MM.1S (cell line): ENCODE measurements around the gene ROR2.

ENCODE experiments used
- DNase-seq: peaks from one replicate; pipeline ENCODE4 v3.0.0-alpha.2; 2015
- H2AFZ ChIP-seq: fragments of 300-600 bp; sonication (generic); 2 replicates; pipeline ENCODE4 v1.6.0; 2016; ENCODE audit warnings: antibody characterized with exemption, low read length
- H3F3A ChIP-seq: fragments of 300-600 bp; sonication (generic); 2 replicates; pipeline ENCODE4 v1.6.1; 2016; ENCODE audit warnings: mild to moderate bottlenecking, antibody characterized with exemption, low read length, moderate library complexity, mixed read lengths; ENCODE audit not compliant: insufficient read depth
- H3K27ac ChIP-seq: fragments of 300-600 bp; sonication (generic); 2 replicates; pipeline ENCODE4 v1.5.1; 2016; ENCODE audit warnings: mild to moderate bottlenecking, low read length
- H3K27me3 ChIP-seq: fragments of 300-600 bp; sonication (generic); replicated peaks from 2 replicates; pipeline ENCODE4 v1.6.0; 2016; ENCODE audit warnings: low read length; ENCODE audit not compliant: insufficient read depth
- H3K36me3 ChIP-seq: fragments of 300-600 bp; sonication (generic); replicated peaks from 2 replicates; pipeline ENCODE4 v1.6.1; 2016; ENCODE audit warnings: mild to moderate bottlenecking, low read length, mixed read lengths; ENCODE audit not compliant: insufficient read depth
- H3K4me1 ChIP-seq: fragments of 300-600 bp; sonication (generic); 2 replicates; pipeline ENCODE4 v1.6.1; 2016; ENCODE audit warnings: low read length, mixed read lengths
- H3K4me2 ChIP-seq: fragments of 300-600 bp; sonication (generic); 2 replicates; pipeline ENCODE4 v1.6.0; 2016; ENCODE audit warnings: low read depth, low read length
- H3K4me3 ChIP-seq: fragments of 300-600 bp; sonication (generic); 2 replicates; pipeline ENCODE4 v1.5.1; 2016; ENCODE audit warnings: low read length, mixed read lengths
- H3K79me2 ChIP-seq: fragments of 300-600 bp; sonication (generic); 2 replicates; pipeline ENCODE4 v1.6.1; 2016; ENCODE audit warnings: mixed run types, low read length, mixed read lengths
- H3K9ac ChIP-seq: fragments of 300-600 bp; sonication (generic); 2 replicates; pipeline ENCODE4 v1.6.1; 2016; ENCODE audit warnings: low read length, mixed read lengths
- H3K9me2 ChIP-seq: fragments of 300-600 bp; sonication (generic); replicated peaks from 2 replicates; pipeline ENCODE4 v1.6.1; 2016; ENCODE audit warnings: mild to moderate bottlenecking, low read length, mixed read lengths; ENCODE audit not compliant: insufficient read depth
- H3K9me3 ChIP-seq: fragments of 300-600 bp; sonication (generic); replicated peaks from 2 replicates; pipeline ENCODE4 v1.6.1; 2016; ENCODE audit warnings: mild to moderate bottlenecking, low read length, mixed read lengths; ENCODE audit not compliant: insufficient read depth
- H4K20me1 ChIP-seq: fragments of 300-600 bp; sonication (generic); 2 replicates; pipeline ENCODE4 v1.6.1; 2016; ENCODE audit warnings: mild to moderate bottlenecking, low read length, moderate library complexity, mixed read lengths; ENCODE audit not compliant: insufficient read depth
- EZH2 ChIP-seq: fragments of 300-600 bp; sonication (generic); optimal IDR thresholded peaks from 2 replicates; pipeline ENCODE3; 2017; ENCODE audit warnings: low read depth, mild to moderate bottlenecking, antibody characterized with exemption, low read length, mixed read lengths
- EZH2phosphoT487 ChIP-seq: fragments of 300-600 bp; sonication (generic); IDR thresholded peaks from 2 replicates; pipeline ENCODE4 v1.6.1; 2018; ENCODE audit warnings: antibody characterized with exemption, low read length
- TF ChIP-seq, protein P1 (sequence below): fragments of 300-600 bp; sonication (generic); IDR thresholded peaks from 2 replicates; pipeline ENCODE4 v1.5.1; 2016; ENCODE audit warnings: antibody characterized with exemption, low read length, mixed read lengths

ROR2 gene

DNA sequence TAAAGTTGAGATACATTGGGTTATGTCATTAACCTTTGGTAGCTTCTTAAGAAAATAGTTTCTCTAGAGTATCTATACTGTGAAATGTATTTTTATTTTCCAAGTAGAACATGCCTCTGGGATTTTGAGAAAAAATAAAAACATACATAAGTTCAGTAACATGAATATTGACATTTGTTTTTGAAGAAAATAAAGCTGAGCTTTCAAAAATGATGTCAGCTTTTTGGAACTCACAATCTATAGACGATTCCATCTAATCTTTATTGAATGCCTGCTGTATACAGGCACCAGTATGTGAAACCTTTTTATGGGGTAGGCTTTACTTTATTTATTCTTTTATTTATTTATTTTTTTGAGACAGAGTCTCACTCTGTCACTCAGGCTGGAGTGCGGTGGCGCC is 350.5 kb downstream of the ROR2 start:
- no peak overlapping the region for H3K4me3 ChIP-seq
- H3K4me1 ChIP-seq: no peaks in the 10 kb centered on the region
- H3F3A ChIP-seq: no peaks in the 10 kb centered on the region
- H3K9me2 ChIP-seq: no peaks in the 10 kb centered on the region
- no peaks in the 10 kb centered on the region for H3K79me2 ChIP-seq
- H3K27me3 ChIP-seq: no peaks in the 10 kb centered on the region
- H3K9ac ChIP-seq: no peak overlapping the region
- no peaks in the 10 kb centered on the region for H3K9me3 ChIP-seq
- no peak overlapping the region for H3K4me2 ChIP-seq
- H3K36me3 ChIP-seq: no peaks in the 10 kb centered on the region
- TF ChIP-seq EZH2phosphoT487 (no peak), EZH2 (no peak)
- TF ChIP-seq, protein P1, sequence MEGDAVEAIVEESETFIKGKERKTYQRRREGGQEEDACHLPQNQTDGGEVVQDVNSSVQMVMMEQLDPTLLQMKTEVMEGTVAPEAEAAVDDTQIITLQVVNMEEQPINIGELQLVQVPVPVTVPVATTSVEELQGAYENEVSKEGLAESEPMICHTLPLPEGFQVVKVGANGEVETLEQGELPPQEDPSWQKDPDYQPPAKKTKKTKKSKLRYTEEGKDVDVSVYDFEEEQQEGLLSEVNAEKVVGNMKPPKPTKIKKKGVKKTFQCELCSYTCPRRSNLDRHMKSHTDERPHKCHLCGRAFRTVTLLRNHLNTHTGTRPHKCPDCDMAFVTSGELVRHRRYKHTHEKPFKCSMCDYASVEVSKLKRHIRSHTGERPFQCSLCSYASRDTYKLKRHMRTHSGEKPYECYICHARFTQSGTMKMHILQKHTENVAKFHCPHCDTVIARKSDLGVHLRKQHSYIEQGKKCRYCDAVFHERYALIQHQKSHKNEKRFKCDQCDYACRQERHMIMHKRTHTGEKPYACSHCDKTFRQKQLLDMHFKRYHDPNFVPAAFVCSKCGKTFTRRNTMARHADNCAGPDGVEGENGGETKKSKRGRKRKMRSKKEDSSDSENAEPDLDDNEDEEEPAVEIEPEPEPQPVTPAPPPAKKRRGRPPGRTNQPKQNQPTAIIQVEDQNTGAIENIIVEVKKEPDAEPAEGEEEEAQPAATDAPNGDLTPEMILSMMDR: no peak
- no peak overlapping the region for H3K27ac ChIP-seq
- H4K20me1 ChIP-seq: no peaks in the 10 kb centered on the region
- no peak for DNase-seq
- H2AFZ ChIP-seq: no peak overlapping the region

DNA sequence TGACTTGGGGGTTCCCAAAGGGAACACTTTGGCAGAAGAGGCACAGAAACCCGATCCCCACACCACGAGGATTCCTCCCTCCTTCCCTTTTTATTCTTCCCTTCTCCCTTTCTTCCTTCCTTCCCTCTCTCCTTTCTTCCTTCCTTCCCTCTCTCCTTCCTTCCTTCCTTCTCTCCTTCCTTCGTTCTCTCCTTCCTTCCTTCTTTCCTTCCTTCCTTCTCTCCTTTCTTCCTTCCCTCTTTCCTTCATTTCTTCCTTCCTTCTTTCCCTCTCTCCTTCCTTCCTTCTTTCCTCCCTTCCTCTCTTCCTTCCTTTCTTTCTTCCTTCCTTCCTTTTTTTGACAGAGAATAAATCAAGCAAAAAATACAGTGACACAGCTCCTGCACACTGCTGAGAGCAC is 358.4 kb downstream of the ROR2 start:
- no peak overlapping the region for H3K9ac ChIP-seq
- H3K27ac ChIP-seq: no peak overlapping the region
- H3K4me2 ChIP-seq: no peak overlapping the region
- H3K4me3 ChIP-seq: no peak overlapping the region
- TF ChIP-seq EZH2phosphoT487: no peak
- no peak for TF ChIP-seq EZH2
- TF ChIP-seq, protein P1: no peak
- H3K79me2 ChIP-seq: no peaks in the 10 kb centered on the region
- H3K36me3 ChIP-seq: no peaks in the 10 kb centered on the region
- H2AFZ ChIP-seq: no peak overlapping the region
- no peak for DNase-seq
- H3K9me3 ChIP-seq: no peaks in the 10 kb centered on the region
- no peaks in the 10 kb centered on the region for H3F3A ChIP-seq
- no peaks in the 10 kb centered on the region for H3K27me3 ChIP-seq
- H4K20me1 ChIP-seq: no peaks in the 10 kb centered on the region
- no peaks in the 10 kb centered on the region for H3K9me2 ChIP-seq
- H3K4me1 ChIP-seq: peaks cover 5% of the 10 kb centered on the region

DNA sequence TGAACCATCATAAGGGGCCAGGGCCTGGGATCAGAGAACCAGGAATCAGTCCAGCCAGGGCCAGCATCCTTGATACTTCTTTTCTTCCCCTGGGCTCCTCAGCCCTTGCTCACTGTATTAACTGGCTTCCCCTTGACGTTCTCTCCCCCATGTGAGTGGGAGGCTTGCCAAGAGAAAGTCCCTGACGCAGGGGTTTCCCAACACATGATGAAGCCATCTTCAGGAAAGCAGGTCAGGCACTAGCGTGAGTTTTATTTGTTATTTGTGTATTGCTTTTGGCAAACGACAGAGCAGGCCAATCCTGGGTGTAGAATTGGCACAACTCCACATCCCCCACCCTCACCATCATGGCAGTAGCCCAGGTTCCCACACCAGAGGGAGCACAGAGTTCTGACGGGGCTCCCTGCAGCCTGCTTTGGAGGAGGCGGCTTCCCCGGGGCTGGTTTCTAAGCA is 360.9 kb downstream of the ROR2 start:
- no peaks in the 10 kb centered on the region for H3K79me2 ChIP-seq
- H3K9me3 ChIP-seq: no peaks in the 10 kb centered on the region
- no peaks in the 10 kb centered on the region for H3F3A ChIP-seq
- H3K4me2 ChIP-seq: no peak overlapping the region
- H3K4me3 ChIP-seq: no peak overlapping the region
- no peaks in the 10 kb centered on the region for H3K27me3 ChIP-seq
- no peak for DNase-seq
- no peaks in the 10 kb centered on the region for H4K20me1 ChIP-seq
- H3K4me1 ChIP-seq: peaks cover 11% of the 10 kb centered on the region
- no peak overlapping the region for H3K9ac ChIP-seq
- H3K36me3 ChIP-seq: no peaks in the 10 kb centered on the region
- no peak overlapping the region for H2AFZ ChIP-seq
- no peaks in the 10 kb centered on the region for H3K9me2 ChIP-seq
- TF ChIP-seq EZH2: no peak
- H3K27ac ChIP-seq: no peak overlapping the region

DNA sequence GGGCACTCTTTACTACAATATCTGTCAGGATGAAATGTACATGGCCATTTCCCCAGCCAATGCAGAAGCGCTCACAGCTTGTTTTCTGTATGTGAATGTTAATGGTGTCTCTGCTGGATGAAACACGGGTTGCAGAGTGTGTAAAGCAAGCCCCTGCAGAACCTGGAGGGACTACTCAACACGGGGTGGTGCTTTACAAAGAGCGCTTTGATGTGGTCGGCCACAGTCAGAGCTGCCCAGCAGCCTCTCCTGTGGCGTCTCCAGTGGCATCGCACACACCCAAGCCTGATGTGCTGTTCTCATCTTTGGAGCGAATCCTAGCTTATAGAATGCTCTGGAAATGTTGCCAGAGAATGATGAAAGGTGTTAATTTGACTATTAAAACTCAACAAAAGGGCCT is 363.7 kb downstream of the ROR2 start:
- peaks cover 11% of the 10 kb centered on the region for H3K4me1 ChIP-seq
- H3K36me3 ChIP-seq: no peaks in the 10 kb centered on the region
- no peaks in the 10 kb centered on the region for H3K79me2 ChIP-seq
- H3K9ac ChIP-seq: no peak overlapping the region
- no peak for DNase-seq
- no peak overlapping the region for H3K4me3 ChIP-seq
- H3K9me3 ChIP-seq: no peaks in the 10 kb centered on the region
- H3F3A ChIP-seq: no peaks in the 10 kb centered on the region
- H2AFZ ChIP-seq: 0 out of 2 replicates have a peak overlapping the region, but pooled peaks have one; percentile 6
- no peak overlapping the region; the same call in 1 of the 2 replicates for H3K27ac ChIP-seq
- TF ChIP-seq, protein P1: no peak
- TF ChIP-seq EZH2phosphoT487 (no peak), EZH2 (no peak)
- H3K9me2 ChIP-seq: no peaks in the 10 kb centered on the region
- H3K27me3 ChIP-seq: no peaks in the 10 kb centered on the region
- H3K4me2 ChIP-seq: peak overlapping the region; percentile 55
- no peaks in the 10 kb centered on the region for H4K20me1 ChIP-seq
